Smooth muscle cell (in vitro differentiated cells): ENCODE results near the gene PELO. TPM values are rescaled to one million over a fixed set of nuclear protein-coding genes. Genes with fewer than 3 reads are reported as not detected.
"Not testable (repeated sequence)": the region's sequence is repeated elsewhere in the genome, so short reads cannot be mapped to it uniquely, and the experiment has no call there.

Experiments used
- DNase-seq: peaks from one replicate; lab custom pipeline; 2025; ENCODE audit not compliant: unreplicated experiment; lab: John Stamatoyannopoulos, UW
- H2AFZ ChIP-seq: fragments of 200-600 bp; sonication (generic); 2 replicates; pipeline ENCODE4 v1.6.0; 2016; ENCODE audit warnings: antibody characterized with exemption, low read depth, mild to moderate bottlenecking
- H3F3A ChIP-seq: fragments of 200-600 bp; sonication (generic); 2 replicates; pipeline ENCODE4 v1.6.0; 2017; ENCODE audit warnings: antibody characterized with exemption, low read depth
- H3K27ac ChIP-seq: fragments of 200-600 bp; sonication (generic); 2 replicates; pipeline ENCODE4 v1.5.1; 2016; ENCODE audit warnings: low read depth, mild to moderate bottlenecking
- H3K27me3 ChIP-seq: fragments of 200-600 bp; sonication (generic); 2 replicates; pipeline ENCODE4 v1.6.1; 2016; ENCODE audit warnings: low read depth, mild to moderate bottlenecking
- H3K36me3 ChIP-seq: fragments of 200-600 bp; sonication (generic); 2 replicates; pipeline ENCODE4 v1.5.1; 2016; ENCODE audit warnings: low read depth
- H3K4me1 ChIP-seq: fragments of 200-600 bp; sonication (generic); 2 replicates; pipeline ENCODE4 v1.5.1; 2016; ENCODE audit warnings: low read depth
- H3K4me2 ChIP-seq: fragments of 200-600 bp; sonication (generic); 2 replicates; pipeline ENCODE4 v1.6.0; 2016; ENCODE audit warnings: mild to moderate bottlenecking
- H3K4me3 ChIP-seq: fragments of 200-600 bp; sonication (generic); 2 replicates; pipeline ENCODE4 v1.5.1; 2016; ENCODE audit warnings: mild to moderate bottlenecking
- H3K79me2 ChIP-seq: fragments of 200-600 bp; sonication (generic); 2 replicates; pipeline ENCODE4 v1.6.0; 2016; ENCODE audit warnings: low read depth, mild to moderate bottlenecking
- H3K9ac ChIP-seq: fragments of 200-600 bp; sonication (generic); 2 replicates; pipeline ENCODE4 v1.6.0; 2016; ENCODE audit warnings: low read depth
- H3K9me3 ChIP-seq: fragments of 200-600 bp; sonication (generic); replicated peaks from 2 replicates; pipeline ENCODE4 v1.5.1; 2016; ENCODE audit warnings: low read depth
- H4K20me1 ChIP-seq: fragments of 200-600 bp; sonication (generic); 2 replicates; pipeline ENCODE4 v1.6.0; 2016; ENCODE audit warnings: low read depth
- CTCF ChIP-seq: fragments of 200-600 bp; sonication (generic); IDR thresholded peaks from 2 replicates; pipeline ENCODE4 v1.5.1; 2017; ENCODE audit warnings: borderline replicate concordance, mild to moderate bottlenecking, antibody characterized with exemption; ENCODE audit not compliant: insufficient read depth, poor library complexity, severe bottlenecking
- WGBS: methylation state at CpG from one replicate; pipeline ENCODE4 v1.1.7; 2016; ENCODE audit warnings: low lambda C conversion rate; 5-methylcytosine and 5-hydroxymethylcytosine counted together
- polyA plus RNA-seq: library from polyadenylated mRNA; unstranded; fragments of >200 nt; fragmentation: Nextera tagmentation; extraction: Ambion mirVana; gene quantifications from 2 replicates; pipeline ENCODE4 v1.2.1, GENCODE V29; 2016
- total RNA-seq: library from RNA; depleted of rRNA; stranded (reverse); fragments of >200 nt; gene quantifications from 2 replicates; pipeline ENCODE4 v1.2.3, GENCODE V29; 2014

Gene PELO
- total and polyA plus RNA-seq, 2 experiments from 2014 or later, result 37.0 to 88.2 TPM

- 37% methylated on average over 2 of the region's 2 CpGs for WGBS
- no peak overlapping the region for H3K9ac ChIP-seq
- peak overlapping the region; percentile 34 for H3K4me2 ChIP-seq
- TF ChIP-seq CTCF, result no peak
- peak overlapping the region; percentile 54 for H3K27ac ChIP-seq
- no peaks in the 10 kb centered on the region for H3K9me3 ChIP-seq
- peaks cover 7% of the 10 kb centered on the region for H3K4me1 ChIP-seq
- no peak for DNase-seq
- H3F3A ChIP-seq, result peaks cover 7% of the 10 kb centered on the region
- no peaks in the 10 kb centered on the region for H3K27me3 ChIP-seq
- no peaks in the 10 kb centered on the region for H3K79me2 ChIP-seq
- H3K4me3 ChIP-seq, result no peak overlapping the region
- no peaks in the 10 kb centered on the region for H3K36me3 ChIP-seq
- no peaks in the 10 kb centered on the region for H4K20me1 ChIP-seq
- no peak overlapping the region for H2AFZ ChIP-seq
Measured at GRCh38 chr5:52743012-52743411, 44.7 kb upstream of the PELO start.

GRCh38 chr5:52743529-52743928 lies 44.2 kb upstream of the PELO start:
- Histone ChIP-seq H3K9me3 (no peaks in the 10 kb centered on the region), H3K4me1 (peaks cover 7% of the 10 kb centered on the region), H3K79me2 (no peaks in the 10 kb centered on the region), H3F3A (peaks cover 7% of the 10 kb centered on the region), H4K20me1 (no peaks in the 10 kb centered on the region), H2AFZ (peak overlapping the region; percentile 11), H3K4me3 (no peak overlapping the region), H3K4me2 (peak overlapping the region; percentile 34), H3K9ac (no peak overlapping the region), H3K27ac (peak overlapping the region; percentile 54), H3K36me3 (no peaks in the 10 kb centered on the region), H3K27me3 (no peaks in the 10 kb centered on the region)
- no peak for TF ChIP-seq CTCF
- 76% methylated on average over 3 of the region's 3 CpGs for WGBS
- DNase-seq, result no peak

- peak overlapping the region; percentile 11 for H2AFZ ChIP-seq
- no peak for TF ChIP-seq CTCF
- H3F3A ChIP-seq, result peaks cover 7% of the 10 kb centered on the region
- no peaks in the 10 kb centered on the region for H3K27me3 ChIP-seq
- H3K4me1 ChIP-seq, result peaks cover 7% of the 10 kb centered on the region
- 4% methylated on average over 1 of the region's 1 CpG for WGBS
- H3K36me3 ChIP-seq, result no peaks in the 10 kb centered on the region
- H3K4me3 ChIP-seq, result no peak overlapping the region
- no peaks in the 10 kb centered on the region for H4K20me1 ChIP-seq
- H3K4me2 ChIP-seq, result peak overlapping the region; percentile 34
- peak overlapping the region; percentile 54 for H3K27ac ChIP-seq
- H3K79me2 ChIP-seq, result no peaks in the 10 kb centered on the region
- DNase-seq, result no peak
- H3K9me3 ChIP-seq, result no peaks in the 10 kb centered on the region
- no peak overlapping the region for H3K9ac ChIP-seq
Measured at GRCh38 chr5:52743970-52744369, 43.7 kb upstream of the PELO start.

- H3K4me2 ChIP-seq, H3K4me3 ChIP-seq, H3K79me2 ChIP-seq, H3K27me3 ChIP-seq, H3K36me3 ChIP-seq, H3K4me1 ChIP-seq, DNase-seq, H3K27ac ChIP-seq, H3K9me3 ChIP-seq, H3K9ac ChIP-seq, H3F3A ChIP-seq, H2AFZ ChIP-seq, H4K20me1 ChIP-seq: not testable (repeated sequence)
- WGBS, result 80% methylated on average over 2 of the region's 2 CpGs
Measured at GRCh38 chr5:52744867-52745458, 42.8 kb upstream of the PELO start.
